Esophagus squamous epithelium (tissue), 4 donors: ENCODE results near the gene HOXB9.

ENCODE experiments used
- CTCF ChIP-seq, 6 experiments: fragments of 450-650 bp in 4 of 6; fragments of 200-600 bp in 2 of 6; sonication (generic) in 2 of 6; IDR thresholded peaks; one replicate each; pipeline ENCODE4 v1.5.1; 2016 to 2019; ENCODE audit warnings: antibody characterized with exemption in 6 of 6, mild to moderate bottlenecking in 4 of 6, moderate library complexity in 4 of 6
- POLR2A ChIP-seq, 4 donors: fragments of 450-650 bp; IDR thresholded peaks; one replicate each; pipeline ENCODE4 v1.6.1; 2017; ENCODE audit warnings: antibody characterized with exemption in 4 of 4, mild to moderate bottlenecking in 4 of 4, moderate library complexity in 3 of 4

GRCh38 chr17:48646183-48647102 lies 20.3 kb upstream of the HOXB9 start:
- no peak for TF ChIP-seq POLR2A (IDR thresholded peaks at IDR 0.05)
- TF ChIP-seq CTCF (IDR thresholded peaks at IDR 0.05): no peak
